K562 (cell line): ENCODE results near the gene GTF3C1. TPM values are rescaled to one million over a fixed set of nuclear protein-coding genes. Genes with fewer than 3 reads are reported as not detected.

ENCODE experiments used
- EP400 ChIP-seq: fragments of 450-650 bp; IDR thresholded peaks from 2 replicates; pipeline ENCODE4 v1.6.1; 2017; ENCODE audit warnings: antibody characterized with exemption, mild to moderate bottlenecking, moderate library complexity
- GATA2 ChIP-seq: sonication (generic); formaldehyde crosslinking; IDR thresholded peaks from 2 replicates; pipeline ENCODE4 v1.4.0; 2020; ENCODE audit warnings: mild to moderate bottlenecking, missing genetic modification reagents
- HNRNPL ChIP-seq: fragments of 200-400 bp; formaldehyde crosslinking; IDR thresholded peaks from 2 replicates; pipeline ENCODE4 v1.6.1; 2017; ENCODE audit warnings: low read depth, mild to moderate bottlenecking, low read length
- JUND ChIP-seq, 2 experiments: IDR thresholded peaks; 2 replicates in 1 of 2; 3 replicates in 1 of 2; pipeline ENCODE4 v1.6.1; 2011; ENCODE audit warnings: borderline replicate concordance in 2 of 2, low read depth in 2 of 2, low read length in 2 of 2, improper control_type of control experiment in 1 of 2, missing biosample characterization in 1 of 2, missing genetic modification characterization in 1 of 2, missing genetic modification reagents in 1 of 2
- MBD1 ChIP-seq: fragments of 250-450 bp; sonication (Bioruptor Pico); IDR thresholded peaks from 2 replicates; pipeline ENCODE4 v1.8.0; 2022; ENCODE audit warnings: inconsistent platforms
- NR2C1 ChIP-seq, 2 experiments: fragments of 450-650 bp; IDR thresholded peaks; 2 replicates each; pipeline ENCODE4 v1.6.1; 2017; ENCODE audit warnings: mild to moderate bottlenecking in 2 of 2, antibody characterized with exemption in 1 of 2, inconsistent platforms in 1 of 2, missing compliant biosample characterization in 1 of 2, missing genetic modification characterization in 1 of 2
- PBX2 ChIP-seq, 2 experiments: IDR thresholded peaks in 1 of 2; conservative IDR thresholded peaks in 1 of 2; 2 replicates each; pipeline ENCODE4 v1.6.1; 2016; ENCODE audit warnings: low read depth in 2 of 2, mild to moderate bottlenecking in 1 of 2, missing compliant biosample characterization in 1 of 2, missing genetic modification characterization in 1 of 2, moderate library complexity in 1 of 2
- PHF21A ChIP-seq: fragments of 450-650 bp; IDR thresholded peaks from 2 replicates; pipeline ENCODE4 v1.6.1; 2017; ENCODE audit warnings: low read depth, borderline replicate concordance
- RBFOX2 ChIP-seq: fragments of 200-400 bp; formaldehyde crosslinking; IDR thresholded peaks from 2 replicates; pipeline ENCODE4 v1.6.1; 2017; ENCODE audit warnings: low read depth, mild to moderate bottlenecking, low read length, moderate library complexity
- THRAP3 ChIP-seq: fragments of 450-650 bp; IDR thresholded peaks from 2 replicates; pipeline ENCODE4 v1.6.1; 2016; ENCODE audit warnings: mild to moderate bottlenecking, inconsistent platforms, borderline replicate concordance
- VEZF1 ChIP-seq: fragments of 200-800 bp; sonication (Bioruptor generic); IDR thresholded peaks from 2 replicates; pipeline ENCODE4 v1.6.1; 2017; ENCODE audit warnings: missing genetic modification characterization, missing compliant biosample characterization
- ZC3H4 ChIP-seq: sonication (generic); formaldehyde crosslinking; IDR thresholded peaks from 2 replicates; pipeline ENCODE4 v1.9.0; 2021; ENCODE audit warnings: missing genetic modification reagents, borderline replicate concordance
- polyA plus RNA-seq, 8 experiments: library from polyadenylated mRNA; depleted of rRNA in 4 of 8; stranded (reverse) in 5 of 8; unstranded in 3 of 8; fragments of >200 nt; fragmentation: Nextera tagmentation in 2 of 8; fragmentation: Illumina TruSeq in 1 of 8; extraction: Ambion mirVana in 2 of 8; extraction: Trizol in 1 of 8; gene quantifications; 2 replicates each; pipeline versions ENCODE4 v1.2.1 to v1.2.3, GENCODE V29; 2011 to 2014; ENCODE audit warnings: inconsistent platforms in 1 of 8, missing spikeins in 1 of 8
- total RNA-seq, 7 experiments: library from RNA; depleted of rRNA in 6 of 7; stranded (reverse); fragments of >200 nt in 6 of 7; fragmentation: Illumina TruSeq in 2 of 7; extraction: Trizol in 2 of 7; gene quantifications; 2 replicates each; pipeline versions ENCODE4 v1.2.1 to v1.2.3, GENCODE V29; 2011 to 2021; ENCODE audit warnings: low replicate concordance in 1 of 7
- TF ChIP-seq, protein P1 (sequence below): fragments of 250-450 bp; sonication (Bioruptor Pico); IDR thresholded peaks from 2 replicates; pipeline ENCODE4 v1.6.1; 2021; ENCODE audit warnings: mild to moderate bottlenecking
- TF ChIP-seq, protein P2 (sequence below): sonication (generic); formaldehyde crosslinking; IDR thresholded peaks from 2 replicates; pipeline ENCODE4 v1.8.0; 2022; ENCODE audit warnings: mild to moderate bottlenecking, missing genetic modification reagents
- TF ChIP-seq, protein P3 (sequence below): sonication (generic); IDR thresholded peaks from 2 replicates; pipeline ENCODE4 v1.6.1; 2016

Gene GTF3C1
- total and polyA plus RNA-seq, 9 of the 15 experiments (the other 6 are each of a cell fraction or from before 2014, with no cell fraction given) = 0.72 to 63.6 (median 30.9) TPM

- TF ChIP-seq EP400 (no peak), RBFOX2 (peak; percentile 84), MBD1 (CRISPR knock-in tag) (no peak), JUND (IDR thresholded peaks at IDR 0.05; ENCODE audit: borderline replicate concordance, low read depth, low read length) (peak; percentile 95), JUND (tag; IDR thresholded peaks at IDR 0.05; ENCODE audit: borderline replicate concordance, low read depth, low read length) (peak; percentile 78; the same call in 2 of the 3 replicates), PBX2 (CRISPR knock-in tag; IDR thresholded peaks at IDR 0.05; ENCODE audit: low read depth) (no peak), PBX2 (tag; conservative IDR thresholded peaks at IDR 0.05; ENCODE audit: low read depth) (no peak), GATA2 (CRISPR knock-in tag) (no peak), THRAP3 (no peak), HNRNPL (no peak), NR2C1 (IDR thresholded peaks at IDR 0.05) (no peak; the same call in 1 of the 2 replicates), NR2C1 (tag; IDR thresholded peaks at IDR 0.05) (no peak), PHF21A (no peak), VEZF1 (CRISPR knock-in tag) (0 out of 2 replicates have a peak, but pooled peaks have one; percentile 16), ZC3H4 (CRISPR knock-in tag) (0 out of 2 replicates have a peak, but pooled peaks have one; percentile 89)
- TF ChIP-seq, protein P1, sequence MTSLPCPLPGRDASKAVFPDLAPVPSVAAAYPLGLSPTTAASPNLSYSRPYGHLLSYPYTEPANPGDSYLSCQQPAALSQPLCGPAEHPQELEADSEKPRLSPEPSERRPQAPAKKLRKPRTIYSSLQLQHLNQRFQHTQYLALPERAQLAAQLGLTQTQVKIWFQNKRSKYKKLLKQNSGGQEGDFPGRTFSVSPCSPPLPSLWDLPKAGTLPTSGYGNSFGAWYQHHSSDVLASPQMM (CRISPR knock-in tag) = no peak
- TF ChIP-seq, protein P2, sequence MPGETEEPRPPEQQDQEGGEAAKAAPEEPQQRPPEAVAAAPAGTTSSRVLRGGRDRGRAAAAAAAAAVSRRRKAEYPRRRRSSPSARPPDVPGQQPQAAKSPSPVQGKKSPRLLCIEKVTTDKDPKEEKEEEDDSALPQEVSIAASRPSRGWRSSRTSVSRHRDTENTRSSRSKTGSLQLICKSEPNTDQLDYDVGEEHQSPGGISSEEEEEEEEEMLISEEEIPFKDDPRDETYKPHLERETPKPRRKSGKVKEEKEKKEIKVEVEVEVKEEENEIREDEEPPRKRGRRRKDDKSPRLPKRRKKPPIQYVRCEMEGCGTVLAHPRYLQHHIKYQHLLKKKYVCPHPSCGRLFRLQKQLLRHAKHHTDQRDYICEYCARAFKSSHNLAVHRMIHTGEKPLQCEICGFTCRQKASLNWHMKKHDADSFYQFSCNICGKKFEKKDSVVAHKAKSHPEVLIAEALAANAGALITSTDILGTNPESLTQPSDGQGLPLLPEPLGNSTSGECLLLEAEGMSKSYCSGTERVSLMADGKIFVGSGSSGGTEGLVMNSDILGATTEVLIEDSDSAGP = no peak
- TF ChIP-seq, protein P3, sequence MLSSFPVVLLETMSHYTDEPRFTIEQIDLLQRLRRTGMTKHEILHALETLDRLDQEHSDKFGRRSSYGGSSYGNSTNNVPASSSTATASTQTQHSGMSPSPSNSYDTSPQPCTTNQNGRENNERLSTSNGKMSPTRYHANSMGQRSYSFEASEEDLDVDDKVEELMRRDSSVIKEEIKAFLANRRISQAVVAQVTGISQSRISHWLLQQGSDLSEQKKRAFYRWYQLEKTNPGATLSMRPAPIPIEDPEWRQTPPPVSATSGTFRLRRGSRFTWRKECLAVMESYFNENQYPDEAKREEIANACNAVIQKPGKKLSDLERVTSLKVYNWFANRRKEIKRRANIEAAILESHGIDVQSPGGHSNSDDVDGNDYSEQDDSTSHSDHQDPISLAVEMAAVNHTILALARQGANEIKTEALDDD = no peak
Measured at GRCh38 chr16:27549746-27550581, at the start of gene GTF3C1, which contains the start of gene KATNIP (continued).
